ENCODE results near the gene MED12. TPM values are rescaled to one million over a fixed set of nuclear protein-coding genes. Genes with fewer than 3 reads are reported as not detected.
A peak's percentile ranks its signal among the peaks of the same experiment; 100 is the strongest.

MED12 gene
- total RNA-seq, 1 donor from 2014 or later: 48.5 TPM

DNA sequence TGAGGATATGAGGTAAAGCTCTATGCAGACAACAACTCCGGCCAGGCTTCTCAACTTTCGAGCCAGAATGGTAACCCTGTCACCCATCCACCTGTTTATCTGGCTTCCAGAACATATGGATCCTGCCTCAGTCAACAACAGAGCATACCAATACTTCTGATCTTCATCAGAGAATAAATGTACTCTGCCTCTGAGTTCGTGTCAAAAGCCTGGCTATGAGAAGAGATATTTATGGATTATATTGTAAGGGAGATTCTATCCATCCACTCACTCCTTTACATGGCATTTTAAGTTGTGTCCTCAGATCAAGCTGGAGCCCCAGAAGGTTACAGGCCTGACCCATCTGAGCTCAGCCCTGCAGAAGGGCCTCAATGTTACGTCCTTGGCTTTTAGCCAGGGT is 32.5 kb upstream of the MED12 start:
- Histone ChIP-seq H3K4me1 (no peaks in the 10 kb centered on the region), H3K27ac (no peak overlapping the region), H3K36me3 (no peaks in the 10 kb centered on the region), H3K27me3 (no peaks in the 10 kb centered on the region), H3K9me3 (no peaks in the 10 kb centered on the region), H3K4me3 (no peak overlapping the region)
- intact Hi-C loops (cut with DNase I): no loop called here
- DNase-seq: no peak
- TF ChIP-seq, protein P1, sequence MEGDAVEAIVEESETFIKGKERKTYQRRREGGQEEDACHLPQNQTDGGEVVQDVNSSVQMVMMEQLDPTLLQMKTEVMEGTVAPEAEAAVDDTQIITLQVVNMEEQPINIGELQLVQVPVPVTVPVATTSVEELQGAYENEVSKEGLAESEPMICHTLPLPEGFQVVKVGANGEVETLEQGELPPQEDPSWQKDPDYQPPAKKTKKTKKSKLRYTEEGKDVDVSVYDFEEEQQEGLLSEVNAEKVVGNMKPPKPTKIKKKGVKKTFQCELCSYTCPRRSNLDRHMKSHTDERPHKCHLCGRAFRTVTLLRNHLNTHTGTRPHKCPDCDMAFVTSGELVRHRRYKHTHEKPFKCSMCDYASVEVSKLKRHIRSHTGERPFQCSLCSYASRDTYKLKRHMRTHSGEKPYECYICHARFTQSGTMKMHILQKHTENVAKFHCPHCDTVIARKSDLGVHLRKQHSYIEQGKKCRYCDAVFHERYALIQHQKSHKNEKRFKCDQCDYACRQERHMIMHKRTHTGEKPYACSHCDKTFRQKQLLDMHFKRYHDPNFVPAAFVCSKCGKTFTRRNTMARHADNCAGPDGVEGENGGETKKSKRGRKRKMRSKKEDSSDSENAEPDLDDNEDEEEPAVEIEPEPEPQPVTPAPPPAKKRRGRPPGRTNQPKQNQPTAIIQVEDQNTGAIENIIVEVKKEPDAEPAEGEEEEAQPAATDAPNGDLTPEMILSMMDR (IDR thresholded peaks at IDR 0.05): no peak
- no peak for ATAC-seq

DNA sequence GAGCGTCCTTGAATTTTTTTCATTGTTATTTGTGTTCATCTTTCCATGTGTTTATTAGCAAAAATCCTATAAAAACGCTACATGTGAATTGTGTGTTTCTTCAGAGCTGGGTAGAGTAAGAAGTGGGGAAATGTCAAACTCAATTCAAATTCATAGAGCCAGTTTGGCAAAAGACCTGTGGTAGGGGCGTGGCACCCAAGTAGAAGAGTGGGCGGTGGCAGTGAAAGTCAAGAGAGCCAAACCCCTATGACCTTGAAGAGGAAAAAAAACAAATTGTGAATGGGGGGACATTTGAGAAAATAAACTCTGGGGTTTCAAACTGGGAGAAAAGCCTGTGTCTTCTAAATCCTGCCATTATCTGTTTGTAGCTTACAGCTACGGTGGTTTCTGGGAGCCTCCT is 27.1 kb upstream of the MED12 start:
- intact Hi-C loops (cut with DNase I): no loop called here

DNA sequence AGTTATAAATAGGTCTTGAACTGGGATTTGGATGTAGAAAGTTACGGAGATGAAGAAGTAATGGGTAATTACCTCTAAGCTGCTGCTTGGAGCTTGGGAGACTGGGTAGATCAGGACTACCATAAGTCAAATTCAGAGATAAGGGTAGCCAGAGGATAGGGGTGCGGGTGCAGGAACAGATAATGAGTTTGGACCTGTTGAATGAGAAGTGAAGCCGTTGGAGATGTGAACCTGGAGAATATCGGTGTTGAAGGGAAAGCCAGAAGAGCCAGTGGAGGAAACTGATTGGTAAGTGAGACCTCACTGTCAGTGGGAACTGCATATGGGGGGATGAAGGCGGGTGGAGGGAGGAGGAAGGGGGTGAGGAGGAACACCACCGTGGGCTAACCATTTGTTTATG is 23.4 kb upstream of the MED12 start:
- H3K9me3 ChIP-seq: no peaks in the 10 kb centered on the region
- H3K27me3 ChIP-seq: no peaks in the 10 kb centered on the region
- peak overlapping the region; percentile 64 for H3K4me3 ChIP-seq
- TF ChIP-seq, protein P1 (IDR thresholded peaks at IDR 0.05): no peak
- DNase-seq: no peak
- no peak for ATAC-seq
- intact Hi-C loops (cut with DNase I): no loop called here
- no peaks in the 10 kb centered on the region for H3K36me3 ChIP-seq
- H3K4me1 ChIP-seq: no peaks in the 10 kb centered on the region
- no peak overlapping the region for H3K27ac ChIP-seq

More for the DNA sequence above, 27.1 kb upstream of the MED12 start:
- Histone ChIP-seq H3K27me3 (no peaks in the 10 kb centered on the region), H3K4me1 (no peaks in the 10 kb centered on the region), H3K36me3 (no peaks in the 10 kb centered on the region), H3K27ac (no peak overlapping the region), H3K4me3 (no peak overlapping the region), H3K9me3 (no peaks in the 10 kb centered on the region)
- TF ChIP-seq, protein P1 (IDR thresholded peaks at IDR 0.05): no peak
- no peak for DNase-seq
- no peak for ATAC-seq

DNA sequence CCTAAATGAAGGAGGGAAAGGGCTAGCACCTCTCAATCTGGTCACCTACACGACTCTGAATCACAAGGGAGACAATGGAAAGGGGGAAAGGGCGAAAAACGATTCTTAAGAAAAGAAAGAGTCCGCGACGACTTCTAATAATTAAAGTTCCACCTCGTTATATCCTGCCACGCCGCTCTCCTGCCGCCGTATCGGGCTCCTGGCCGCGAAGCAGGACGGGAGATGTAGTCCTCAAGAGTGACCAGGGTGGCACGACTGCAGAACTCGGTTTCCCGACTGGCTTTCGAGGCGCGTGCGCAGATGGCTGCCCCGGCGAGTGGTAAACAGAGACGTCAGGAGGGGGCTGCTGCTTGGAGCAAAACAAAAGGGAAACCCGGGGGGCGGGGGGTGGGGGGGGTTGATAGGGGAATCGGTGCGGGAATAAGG is 22.8 kb upstream of the MED12 start, which contains the start of gene FOXO4:
TSS of gene FOXO4 (plus strand) at position 297 of the 426 bp plus-strand sequence. CDS start 678 bp downstream, outside the sequence.
- ATAC-seq (peak; percentile 97), DNase-seq (peak; percentile 94)
- H3K27ac ChIP-seq: peak within 1 kb of the TSS; percentile 42
- intact Hi-C loops (cut with DNase I): no loop called here
- TF ChIP-seq, protein P1 (IDR thresholded peaks at IDR 0.05): no peak
- no peaks in the 10 kb centered on the region for H3K9me3 ChIP-seq
- H3K27me3 ChIP-seq: no peaks in the 10 kb centered on the region
- no peaks in the 10 kb centered on the region for H3K4me1 ChIP-seq
- H3K36me3 ChIP-seq: no peaks in the 10 kb centered on the region
- peak within 1 kb of the TSS; percentile 64 for H3K4me3 ChIP-seq

DNA sequence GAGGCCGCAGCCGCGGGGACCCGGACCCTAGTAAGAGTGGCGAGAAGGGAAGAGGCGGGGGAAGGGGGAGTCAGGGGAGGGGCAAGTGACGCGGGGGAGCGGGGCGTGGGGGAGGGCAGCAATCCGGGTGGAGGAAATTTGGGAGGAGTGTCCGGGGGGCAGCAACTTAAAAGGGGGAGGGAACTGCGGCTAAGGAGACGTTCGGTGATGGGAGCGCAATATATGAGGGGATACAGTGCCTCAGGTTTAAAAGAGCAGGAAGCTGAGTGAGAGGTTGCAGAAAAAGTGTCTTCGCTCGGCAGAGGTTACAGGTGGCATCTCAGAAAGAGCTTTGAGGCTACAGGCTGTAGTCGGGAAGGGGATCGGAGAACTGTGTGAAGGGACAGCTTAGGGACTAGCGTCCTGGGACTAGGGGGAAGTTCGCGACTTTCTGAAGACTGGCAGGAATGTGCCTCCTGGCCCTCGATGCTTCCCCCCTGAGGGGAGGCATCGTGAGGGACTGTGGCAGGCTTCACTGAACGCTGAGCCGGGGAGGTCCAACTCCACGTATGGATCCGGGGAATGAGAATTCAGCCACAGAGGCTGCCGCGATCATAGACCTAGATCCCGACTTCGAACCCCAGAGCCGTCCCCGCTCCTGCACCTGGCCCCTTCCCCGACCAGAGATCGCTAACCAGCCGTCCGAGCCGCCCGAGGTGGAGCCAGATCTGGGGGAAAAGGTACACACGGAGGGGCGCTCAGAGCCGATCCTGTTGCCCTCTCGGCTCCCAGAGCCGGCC is 22.2 kb upstream of the MED12 start:
- no peaks in the 10 kb centered on the region for H3K4me1 ChIP-seq
- peak overlapping the region; percentile 64 for H3K4me3 ChIP-seq
- H3K27ac ChIP-seq: peak overlapping the region; percentile 42
- H3K27me3 ChIP-seq: no peaks in the 10 kb centered on the region
- ATAC-seq (peak; percentile 79), DNase-seq (no peak)
- TF ChIP-seq, protein P1 (IDR thresholded peaks at IDR 0.05): no peak
- H3K9me3 ChIP-seq: no peaks in the 10 kb centered on the region
- no peaks in the 10 kb centered on the region for H3K36me3 ChIP-seq
- intact Hi-C loops (cut with DNase I): no loop called here
